Measurements from ENCODE around the gene DOC2B.

DNA sequence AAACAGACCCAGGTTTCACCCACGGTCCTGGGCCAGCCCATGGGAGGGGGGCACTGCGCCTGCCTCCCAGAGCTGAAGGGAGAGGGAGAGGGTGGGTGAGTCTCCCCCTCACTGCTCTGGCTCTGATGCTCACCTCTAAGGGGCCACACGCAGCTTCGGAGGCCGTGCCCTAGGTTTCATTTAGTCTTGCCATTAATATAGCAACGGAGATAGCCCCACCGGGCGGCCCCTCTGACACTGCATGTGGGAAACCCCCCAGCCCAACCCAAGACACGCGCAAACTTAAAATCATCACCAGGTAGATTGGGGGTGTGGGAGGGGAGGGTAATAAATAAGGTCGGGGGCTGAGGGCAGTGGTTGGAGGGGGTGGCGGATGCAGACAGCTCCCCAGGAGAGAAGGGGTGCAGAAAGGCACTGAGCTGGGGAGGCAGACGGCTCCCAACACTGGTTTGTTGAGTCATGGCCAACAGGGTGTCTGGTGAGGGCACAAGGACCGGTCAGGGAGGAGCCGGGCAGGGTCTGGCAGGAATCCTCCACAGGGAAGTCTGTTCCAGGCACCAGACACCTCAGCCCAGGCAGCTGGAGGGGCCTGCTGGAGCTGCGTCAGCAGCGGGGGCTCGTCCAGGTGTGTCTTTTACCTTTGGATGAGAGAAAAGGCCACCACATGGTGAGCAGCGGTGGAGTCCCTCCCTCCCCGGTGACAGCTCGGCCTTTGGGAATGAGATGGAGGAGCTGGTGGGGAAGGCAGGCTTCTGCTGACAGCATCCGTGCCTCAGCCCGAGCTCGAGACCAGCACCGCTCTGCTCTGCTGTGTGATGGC, 32.0 kb upstream of the DOC2B start:
- TF ChIP-seq, protein P1, sequence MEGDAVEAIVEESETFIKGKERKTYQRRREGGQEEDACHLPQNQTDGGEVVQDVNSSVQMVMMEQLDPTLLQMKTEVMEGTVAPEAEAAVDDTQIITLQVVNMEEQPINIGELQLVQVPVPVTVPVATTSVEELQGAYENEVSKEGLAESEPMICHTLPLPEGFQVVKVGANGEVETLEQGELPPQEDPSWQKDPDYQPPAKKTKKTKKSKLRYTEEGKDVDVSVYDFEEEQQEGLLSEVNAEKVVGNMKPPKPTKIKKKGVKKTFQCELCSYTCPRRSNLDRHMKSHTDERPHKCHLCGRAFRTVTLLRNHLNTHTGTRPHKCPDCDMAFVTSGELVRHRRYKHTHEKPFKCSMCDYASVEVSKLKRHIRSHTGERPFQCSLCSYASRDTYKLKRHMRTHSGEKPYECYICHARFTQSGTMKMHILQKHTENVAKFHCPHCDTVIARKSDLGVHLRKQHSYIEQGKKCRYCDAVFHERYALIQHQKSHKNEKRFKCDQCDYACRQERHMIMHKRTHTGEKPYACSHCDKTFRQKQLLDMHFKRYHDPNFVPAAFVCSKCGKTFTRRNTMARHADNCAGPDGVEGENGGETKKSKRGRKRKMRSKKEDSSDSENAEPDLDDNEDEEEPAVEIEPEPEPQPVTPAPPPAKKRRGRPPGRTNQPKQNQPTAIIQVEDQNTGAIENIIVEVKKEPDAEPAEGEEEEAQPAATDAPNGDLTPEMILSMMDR (conservative IDR thresholded peaks at IDR 0.05; ENCODE audit: low read depth, low read length) = no peak
- no peak for TF ChIP-seq EZH2 (IDR thresholded peaks at IDR 0.05; ENCODE audit: borderline replicate concordance, low read depth, low read length, poor library complexity, severe bottlenecking)
